Measurements from ENCODE around the gene SPNS2. TPM values are rescaled to one million over a fixed set of nuclear protein-coding genes. Genes with fewer than 3 reads are reported as not detected.

Gene SPNS2
- total RNA-seq, 1 donor from 2014 or later: 12.2 TPM

DNA sequence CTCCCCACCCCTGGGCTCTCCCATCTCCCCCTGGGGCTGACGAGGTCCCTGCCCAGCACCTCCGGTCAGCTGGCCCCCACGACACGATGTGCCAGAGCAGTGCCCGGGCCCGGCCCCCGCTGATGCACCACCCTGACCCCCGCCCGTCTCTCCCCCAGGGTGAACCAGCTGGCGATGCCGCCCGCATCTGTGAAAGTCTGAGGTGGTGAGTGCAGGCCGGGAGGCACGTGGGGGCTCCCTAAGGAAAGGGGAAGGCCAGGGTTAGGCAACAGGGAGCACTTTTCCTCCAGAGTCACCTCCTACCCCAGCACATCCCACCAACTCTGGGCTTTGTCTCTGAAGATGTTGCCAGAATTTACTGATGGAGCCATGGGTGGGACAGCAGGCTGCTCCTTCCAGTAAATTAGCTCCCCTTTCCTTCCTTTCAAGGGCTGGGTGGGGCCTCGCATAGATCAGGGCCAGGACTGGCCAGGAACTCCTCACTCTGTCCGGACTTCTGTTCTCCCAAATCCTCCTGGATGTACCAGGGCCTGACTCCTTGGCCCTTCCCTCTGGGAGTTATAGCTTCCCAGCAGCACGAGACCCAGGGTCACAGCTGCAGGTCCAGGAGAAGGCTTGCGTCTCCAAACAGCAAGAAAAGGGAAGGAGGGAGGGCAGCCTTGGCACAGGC is 38.2 kb downstream of the SPNS2 start:
- Mint-ChIP-seq H3K27me3 (ENCODE audit: low read depth) (no peaks in the 10 kb centered on the region), H3K36me3 (peaks cover 4% of the 10 kb centered on the region)

DNA sequence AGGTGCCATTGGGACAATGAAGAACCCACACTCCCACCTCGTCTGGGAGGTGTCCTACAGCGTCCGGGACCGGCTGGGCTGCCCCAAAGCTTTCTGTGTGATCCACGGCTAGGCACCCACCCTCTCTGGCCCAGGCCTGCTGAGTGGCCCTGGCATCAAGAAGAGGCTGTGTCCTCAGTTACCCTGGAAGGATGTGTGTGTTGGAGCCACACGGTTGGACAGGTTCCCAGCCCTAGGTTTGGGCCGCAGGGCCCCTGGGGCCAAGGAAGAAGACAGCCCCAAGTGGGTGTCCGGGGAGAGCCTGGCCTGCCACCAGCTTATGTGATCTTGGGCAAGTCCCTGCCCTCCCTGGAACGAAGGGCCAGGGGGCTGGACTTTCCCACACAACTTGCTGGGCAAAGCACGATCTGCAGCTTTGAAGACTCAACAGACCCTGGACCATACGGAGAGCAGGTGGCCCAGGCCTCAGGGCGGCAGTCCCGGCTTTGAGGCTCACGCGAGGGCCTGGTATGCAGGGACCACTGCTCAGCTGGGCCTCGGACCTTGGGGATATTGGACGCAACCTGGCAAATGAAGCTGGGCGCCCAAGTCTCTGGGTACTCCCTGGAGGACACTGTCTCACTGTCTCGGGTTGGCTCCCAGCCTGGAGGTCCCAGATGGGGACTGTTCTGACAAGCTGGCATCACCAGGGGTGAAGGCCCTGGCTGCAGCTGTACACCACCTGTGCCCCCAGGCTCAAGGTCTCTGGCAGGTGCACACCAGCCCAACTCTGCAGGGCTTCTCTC is 39.0 kb downstream of the SPNS2 start:
- Mint-ChIP-seq H3K4me1 (peaks cover 3% of the 10 kb centered on the region), H3K27ac (no peak overlapping the region), H3K9me3 (no peaks in the 10 kb centered on the region), H3K36me3 (peaks cover 4% of the 10 kb centered on the region), H3K4me3 (no peak overlapping the region), H3K27me3 (ENCODE audit: low read depth) (no peaks in the 10 kb centered on the region)
- TF ChIP-seq, protein P1, sequence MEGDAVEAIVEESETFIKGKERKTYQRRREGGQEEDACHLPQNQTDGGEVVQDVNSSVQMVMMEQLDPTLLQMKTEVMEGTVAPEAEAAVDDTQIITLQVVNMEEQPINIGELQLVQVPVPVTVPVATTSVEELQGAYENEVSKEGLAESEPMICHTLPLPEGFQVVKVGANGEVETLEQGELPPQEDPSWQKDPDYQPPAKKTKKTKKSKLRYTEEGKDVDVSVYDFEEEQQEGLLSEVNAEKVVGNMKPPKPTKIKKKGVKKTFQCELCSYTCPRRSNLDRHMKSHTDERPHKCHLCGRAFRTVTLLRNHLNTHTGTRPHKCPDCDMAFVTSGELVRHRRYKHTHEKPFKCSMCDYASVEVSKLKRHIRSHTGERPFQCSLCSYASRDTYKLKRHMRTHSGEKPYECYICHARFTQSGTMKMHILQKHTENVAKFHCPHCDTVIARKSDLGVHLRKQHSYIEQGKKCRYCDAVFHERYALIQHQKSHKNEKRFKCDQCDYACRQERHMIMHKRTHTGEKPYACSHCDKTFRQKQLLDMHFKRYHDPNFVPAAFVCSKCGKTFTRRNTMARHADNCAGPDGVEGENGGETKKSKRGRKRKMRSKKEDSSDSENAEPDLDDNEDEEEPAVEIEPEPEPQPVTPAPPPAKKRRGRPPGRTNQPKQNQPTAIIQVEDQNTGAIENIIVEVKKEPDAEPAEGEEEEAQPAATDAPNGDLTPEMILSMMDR (IDR thresholded peaks at IDR 0.05; ENCODE audit: unreplicated experiment): no peak
- DNase-seq (ENCODE audit: low spot score in 2 of 2, unreplicated experiment in 2 of 2): no peak

More for the DNA sequence above, 38.2 kb downstream of the SPNS2 start:
- peaks cover 6% of the 10 kb centered on the region for H3K4me1 Mint-ChIP-seq
- no peak for DNase-seq (ENCODE audit: low spot score in 2 of 2, unreplicated experiment in 2 of 2)
- no peak overlapping the region for H3K4me3 Mint-ChIP-seq
- TF ChIP-seq, protein P1 (IDR thresholded peaks at IDR 0.05; ENCODE audit: unreplicated experiment): no peak
- no peaks in the 10 kb centered on the region for H3K9me3 Mint-ChIP-seq
- H3K27ac Mint-ChIP-seq: no peak overlapping the region

GRCh38 chr17:4538236-4539002 is 39.7 kb downstream of the SPNS2 start:
- H3K27ac Mint-ChIP-seq: no peak overlapping the region
- no peak overlapping the region for H3K4me3 Mint-ChIP-seq
- peaks cover 3% of the 10 kb centered on the region for H3K4me1 Mint-ChIP-seq
- H3K9me3 Mint-ChIP-seq: no peaks in the 10 kb centered on the region
- H3K36me3 Mint-ChIP-seq: peaks cover 4% of the 10 kb centered on the region
- TF ChIP-seq, protein P1 (IDR thresholded peaks at IDR 0.05; ENCODE audit: unreplicated experiment): no peak
- H3K27me3 Mint-ChIP-seq (ENCODE audit: low read depth): no peaks in the 10 kb centered on the region
- no peak for DNase-seq (ENCODE audit: low spot score in 2 of 2, unreplicated experiment in 2 of 2)

DNA sequence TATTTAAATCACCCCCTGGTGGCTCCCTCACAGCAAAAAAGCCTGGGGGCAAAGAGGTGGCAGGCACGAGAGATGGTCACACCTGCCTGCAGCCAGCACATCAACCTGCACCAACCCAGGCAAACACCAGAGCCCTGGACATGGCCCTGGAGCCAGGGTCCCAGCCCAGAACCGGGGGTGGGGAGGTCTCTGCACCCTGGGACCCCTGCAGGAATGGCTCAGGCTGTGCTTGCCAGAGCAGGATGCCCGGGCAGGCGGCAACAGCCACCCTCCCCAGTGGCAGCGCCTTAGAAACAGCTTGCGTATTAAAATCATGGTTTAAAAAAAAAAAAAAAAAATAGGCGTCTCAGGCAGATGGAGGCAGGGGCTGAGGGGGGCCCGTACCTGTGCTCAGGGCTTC is 40.3 kb downstream of the SPNS2 start:
- Mint-ChIP-seq H3K27me3 (ENCODE audit: low read depth) (no peaks in the 10 kb centered on the region), H3K36me3 (peaks cover 4% of the 10 kb centered on the region), H3K4me1 (peaks cover 3% of the 10 kb centered on the region), H3K27ac (no peak overlapping the region), H3K4me3 (no peak overlapping the region), H3K9me3 (no peaks in the 10 kb centered on the region)
- DNase-seq (ENCODE audit: low spot score in 2 of 2, unreplicated experiment in 2 of 2): no peak
- TF ChIP-seq, protein P1 (IDR thresholded peaks at IDR 0.05; ENCODE audit: unreplicated experiment): no peak

GRCh38 chr17:4539576-4540223 is 41.0 kb downstream of the SPNS2 start:
- no peak for DNase-seq (ENCODE audit: low spot score in 2 of 2, unreplicated experiment in 2 of 2)
- no peaks in the 10 kb centered on the region for H3K4me1 Mint-ChIP-seq
- H3K27ac Mint-ChIP-seq: no peak overlapping the region
- TF ChIP-seq, protein P1 (IDR thresholded peaks at IDR 0.05; ENCODE audit: unreplicated experiment): no peak
- H3K36me3 Mint-ChIP-seq: peaks cover 4% of the 10 kb centered on the region
- H3K9me3 Mint-ChIP-seq: no peaks in the 10 kb centered on the region
- H3K27me3 Mint-ChIP-seq (ENCODE audit: low read depth): no peaks in the 10 kb centered on the region
- no peak overlapping the region for H3K4me3 Mint-ChIP-seq
